ENCODE measurements around the gene SKI. TPM values are rescaled to one million over a fixed set of nuclear protein-coding genes. Genes with fewer than 3 reads are reported as not detected.

SKI gene
- total and polyA plus RNA-seq, 9 of the 15 experiments (the other 6 are each of a cell fraction or from before 2014, with no cell fraction given): 0.10 to 60.5 (median 4.6) TPM

DNA sequence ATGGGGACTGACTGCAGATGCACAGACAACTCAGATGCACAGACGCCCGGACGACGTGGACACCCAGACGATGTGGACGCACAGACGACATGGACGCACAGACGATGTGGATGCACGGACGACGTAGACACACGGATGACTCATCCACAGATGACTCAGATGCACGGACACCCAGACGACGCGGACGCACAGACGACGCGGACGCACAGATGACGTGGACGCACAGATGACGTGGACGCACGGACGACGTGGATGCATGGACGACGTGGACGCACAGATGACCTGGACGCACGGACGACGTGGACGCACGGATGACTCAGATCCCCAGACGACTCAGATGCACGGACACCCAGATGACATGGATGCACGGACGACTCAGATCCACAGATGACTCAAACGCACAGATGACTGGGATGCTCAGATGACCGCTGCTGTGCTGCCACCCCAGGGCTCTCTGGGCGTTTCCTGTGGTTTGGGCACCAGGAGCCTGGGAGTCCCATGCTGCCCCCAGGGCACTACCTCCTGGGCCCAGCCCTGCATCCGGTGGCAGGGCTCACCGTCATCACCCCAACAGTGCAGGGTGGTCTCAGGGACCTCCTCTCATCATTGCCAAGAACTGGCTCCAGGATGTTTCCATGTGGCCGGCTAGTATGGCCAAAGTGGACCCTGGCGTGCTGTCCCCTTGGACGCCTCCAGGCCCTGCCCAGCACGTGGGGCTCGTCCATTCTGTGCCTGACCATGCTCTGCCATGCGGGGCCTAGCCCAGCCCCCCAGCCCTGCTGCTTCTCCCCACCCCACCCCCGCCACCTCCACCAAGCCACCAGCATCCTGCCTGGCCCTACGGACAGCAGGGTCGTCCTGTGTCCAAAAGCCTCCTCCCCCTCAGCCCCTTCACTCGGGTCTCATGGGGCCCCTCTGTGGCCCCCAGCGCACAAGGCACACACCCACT lies 47.5 kb upstream of the SKI start (continued):
- TF ChIP-seq NUFIP1 (IDR thresholded peaks at IDR 0.05; ENCODE audit: partially characterized antibody) (peak; percentile 8), TRIM25 (IDR thresholded peaks at IDR 0.05; ENCODE audit: borderline replicate concordance) (no peak), TAL1 (IDR thresholded peaks at IDR 0.05) (no peak), ZZZ3 (IDR thresholded peaks at IDR 0.05) (no peak), USF2 (CRISPR knock-in tag; IDR thresholded peaks at IDR 0.05) (no peak), POU5F1 (IDR thresholded peaks at IDR 0.05; ENCODE audit: borderline replicate concordance, low read depth, low read length, partially characterized antibody) (peak; percentile 26), ZNF785 (CRISPR knock-in tag; IDR thresholded peaks at IDR 0.05) (no peak), MEF2A (IDR thresholded peaks at IDR 0.05; ENCODE audit: control insufficient read depth, low read depth, low read length) (no peak; the same call in 1 of the 2 replicates), PCBP1 (IDR thresholded peaks at IDR 0.05; ENCODE audit: low read depth, low read length, poor library complexity, severe bottlenecking) (no peak), EZH2 (IDR thresholded peaks at IDR 0.05; ENCODE audit: borderline replicate concordance, low read depth, low read length) (no peak), ZNF77 (CRISPR knock-in tag; IDR thresholded peaks at IDR 0.05) (no peak), ZNF140 (CRISPR knock-in tag; IDR thresholded peaks at IDR 0.05) (no peak), BDP1 (IDR thresholded peaks at IDR 0.05; ENCODE audit: insufficient read depth, insufficient read length) (no peak), CAMTA2 (CRISPR knock-in tag; conservative IDR thresholded peaks at IDR 0.05) (no peak), MTA3 (IDR thresholded peaks at IDR 0.05; ENCODE audit: borderline replicate concordance) (peak; percentile 98), ZNF146 (CRISPR knock-in tag; IDR thresholded peaks at IDR 0.05; ENCODE audit: unreplicated experiment) (no peak), MECOM (CRISPR knock-in tag; IDR thresholded peaks at IDR 0.05) (no peak)
- TF ChIP-seq, protein P1, sequence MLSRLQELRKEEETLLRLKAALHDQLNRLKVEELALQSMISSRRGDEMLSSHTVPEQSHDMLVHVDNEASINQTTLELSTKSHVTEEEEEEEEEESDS (CRISPR knock-in tag; IDR thresholded peaks at IDR 0.05): no peak
- TF ChIP-seq, protein P2, sequence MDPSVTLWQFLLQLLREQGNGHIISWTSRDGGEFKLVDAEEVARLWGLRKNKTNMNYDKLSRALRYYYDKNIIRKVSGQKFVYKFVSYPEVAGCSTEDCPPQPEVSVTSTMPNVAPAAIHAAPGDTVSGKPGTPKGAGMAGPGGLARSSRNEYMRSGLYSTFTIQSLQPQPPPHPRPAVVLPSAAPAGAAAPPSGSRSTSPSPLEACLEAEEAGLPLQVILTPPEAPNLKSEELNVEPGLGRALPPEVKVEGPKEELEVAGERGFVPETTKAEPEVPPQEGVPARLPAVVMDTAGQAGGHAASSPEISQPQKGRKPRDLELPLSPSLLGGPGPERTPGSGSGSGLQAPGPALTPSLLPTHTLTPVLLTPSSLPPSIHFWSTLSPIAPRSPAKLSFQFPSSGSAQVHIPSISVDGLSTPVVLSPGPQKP (CRISPR knock-in tag; IDR thresholded peaks at IDR 0.05): no peak; the same call in 1 of the 2 replicates
- TF ChIP-seq, protein P3, sequence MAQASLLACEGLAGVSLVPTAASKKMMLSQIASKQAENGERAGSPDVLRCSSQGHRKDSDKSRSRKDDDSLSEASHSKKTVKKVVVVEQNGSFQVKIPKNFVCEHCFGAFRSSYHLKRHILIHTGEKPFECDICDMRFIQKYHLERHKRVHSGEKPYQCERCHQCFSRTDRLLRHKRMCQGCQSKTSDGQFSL (CRISPR knock-in tag; IDR thresholded peaks at IDR 0.05): 0 out of 2 replicates have a peak, but pooled peaks have one; percentile 34
- TF ChIP-seq, protein P3 (tag; IDR thresholded peaks at IDR 0.05): 0 out of 4 replicates have a peak, but pooled peaks of 1 of the 2 experiments have one; percentile 2
- TF ChIP-seq, protein P4, sequence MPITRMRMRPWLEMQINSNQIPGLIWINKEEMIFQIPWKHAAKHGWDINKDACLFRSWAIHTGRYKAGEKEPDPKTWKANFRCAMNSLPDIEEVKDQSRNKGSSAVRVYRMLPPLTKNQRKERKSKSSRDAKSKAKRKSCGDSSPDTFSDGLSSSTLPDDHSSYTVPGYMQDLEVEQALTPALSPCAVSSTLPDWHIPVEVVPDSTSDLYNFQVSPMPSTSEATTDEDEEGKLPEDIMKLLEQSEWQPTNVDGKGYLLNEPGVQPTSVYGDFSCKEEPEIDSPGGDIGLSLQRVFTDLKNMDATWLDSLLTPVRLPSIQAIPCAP (CRISPR knock-in tag; IDR thresholded peaks at IDR 0.05; ENCODE audit: borderline replicate concordance): no peak

Data from K562 (cell line).